Neural progenitor cell (in vitro differentiated cells): ENCODE results near the gene RAB3D.

ENCODE experiments used
- CTCF ChIP-seq: fragments of 200-600 bp; sonication (generic); IDR thresholded peaks from 2 replicates; pipeline ENCODE4 v1.5.1; 2017; ENCODE audit warnings: antibody characterized with exemption, mild to moderate bottlenecking
- EZH2 ChIP-seq: fragments of 200-600 bp; sonication (generic); IDR thresholded peaks from 2 replicates; pipeline ENCODE4 v1.6.1; 2017; ENCODE audit warnings: antibody characterized with exemption, mild to moderate bottlenecking, moderate library complexity
- EZH2phosphoT487 ChIP-seq: fragments of 200-600 bp; sonication (generic); IDR thresholded peaks from 2 replicates; pipeline ENCODE4 v1.6.1; 2017; ENCODE audit warnings: antibody characterized with exemption

DNA sequence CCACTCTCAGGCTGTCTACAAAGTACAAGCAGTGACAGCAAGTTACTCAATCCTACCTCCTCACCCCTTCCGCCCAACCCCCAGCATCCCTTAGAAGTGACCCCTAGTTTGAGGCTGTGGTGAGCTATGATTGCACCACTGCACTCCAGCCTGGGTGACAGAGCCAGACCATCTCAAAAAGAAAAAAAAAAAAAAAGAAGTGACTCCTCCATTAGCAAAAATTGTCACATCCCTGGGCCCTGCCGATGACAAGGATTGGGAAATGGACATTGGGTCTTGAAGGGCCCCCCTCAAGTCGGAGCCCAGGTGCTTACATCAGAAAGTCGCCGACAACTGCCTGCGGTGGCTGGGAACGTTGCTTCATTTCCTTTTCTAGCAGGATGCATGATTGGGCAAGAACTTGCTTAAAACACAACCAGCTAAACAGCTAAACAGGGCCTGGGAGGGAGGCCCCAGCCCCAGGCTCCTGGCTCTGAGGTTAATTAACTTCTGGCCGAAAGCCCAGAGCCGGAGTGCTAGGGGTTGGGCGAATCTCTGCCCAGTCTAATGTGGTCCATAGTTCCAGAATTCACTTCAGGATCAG lies 15.3 kb downstream of the RAB3D start:
- no peak for TF ChIP-seq CTCF
- no peak for TF ChIP-seq EZH2
- no peak for TF ChIP-seq EZH2phosphoT487
